HL-60 (cell line): Measurements from ENCODE around the gene NEDD4L.

Experiments used
- GABPA ChIP-seq: IDR thresholded peaks from 2 replicates; pipeline ENCODE4 v1.6.1; 2012; ENCODE audit warnings: low read depth
- POLR2AphosphoS5 ChIP-seq: IDR thresholded peaks from 2 replicates; pipeline ENCODE4 v1.6.1; 2012; ENCODE audit warnings: low read depth
- TF ChIP-seq, protein P1 (sequence below): IDR thresholded peaks from 2 replicates; pipeline ENCODE4 v1.6.1; 2012; ENCODE audit warnings: low read depth; ENCODE audit not compliant: insufficient replicate concordance
- TF ChIP-seq, protein P2 (sequence below): IDR thresholded peaks from one replicate; pipeline ENCODE4 v1.5.1; 2011; ENCODE audit warnings: low read length, control low read depth, inconsistent platforms; ENCODE audit not compliant: insufficient read depth

DNA sequence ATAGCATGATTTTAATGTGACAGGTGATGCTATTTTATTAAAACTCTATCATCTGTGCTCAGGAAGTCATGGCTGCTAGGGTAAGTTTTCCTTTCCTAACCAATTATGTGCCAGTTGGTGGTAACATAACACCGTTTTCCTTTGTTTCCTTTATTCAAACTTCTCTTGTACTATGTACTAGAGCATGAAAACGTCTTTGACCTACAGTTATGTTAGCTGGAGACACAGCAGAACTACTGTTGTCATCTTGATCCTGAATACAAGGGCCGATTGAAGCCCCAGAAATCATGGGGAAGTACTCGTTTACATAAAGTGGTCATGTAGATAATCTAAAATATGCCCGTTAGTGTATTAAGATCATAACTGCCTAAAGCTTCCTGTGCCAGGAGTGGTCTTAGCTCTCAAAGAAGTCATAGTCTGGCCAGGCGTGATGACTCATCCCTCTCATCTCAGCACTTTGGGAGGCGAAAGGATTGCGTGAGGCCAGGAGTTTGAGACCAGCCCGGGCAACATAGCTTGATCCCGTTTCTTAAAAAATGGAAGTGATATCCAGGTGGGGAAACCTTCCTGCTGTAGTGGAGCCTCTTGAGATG, 20.5 kb downstream of the NEDD4L start:
- TF ChIP-seq, protein P1, sequence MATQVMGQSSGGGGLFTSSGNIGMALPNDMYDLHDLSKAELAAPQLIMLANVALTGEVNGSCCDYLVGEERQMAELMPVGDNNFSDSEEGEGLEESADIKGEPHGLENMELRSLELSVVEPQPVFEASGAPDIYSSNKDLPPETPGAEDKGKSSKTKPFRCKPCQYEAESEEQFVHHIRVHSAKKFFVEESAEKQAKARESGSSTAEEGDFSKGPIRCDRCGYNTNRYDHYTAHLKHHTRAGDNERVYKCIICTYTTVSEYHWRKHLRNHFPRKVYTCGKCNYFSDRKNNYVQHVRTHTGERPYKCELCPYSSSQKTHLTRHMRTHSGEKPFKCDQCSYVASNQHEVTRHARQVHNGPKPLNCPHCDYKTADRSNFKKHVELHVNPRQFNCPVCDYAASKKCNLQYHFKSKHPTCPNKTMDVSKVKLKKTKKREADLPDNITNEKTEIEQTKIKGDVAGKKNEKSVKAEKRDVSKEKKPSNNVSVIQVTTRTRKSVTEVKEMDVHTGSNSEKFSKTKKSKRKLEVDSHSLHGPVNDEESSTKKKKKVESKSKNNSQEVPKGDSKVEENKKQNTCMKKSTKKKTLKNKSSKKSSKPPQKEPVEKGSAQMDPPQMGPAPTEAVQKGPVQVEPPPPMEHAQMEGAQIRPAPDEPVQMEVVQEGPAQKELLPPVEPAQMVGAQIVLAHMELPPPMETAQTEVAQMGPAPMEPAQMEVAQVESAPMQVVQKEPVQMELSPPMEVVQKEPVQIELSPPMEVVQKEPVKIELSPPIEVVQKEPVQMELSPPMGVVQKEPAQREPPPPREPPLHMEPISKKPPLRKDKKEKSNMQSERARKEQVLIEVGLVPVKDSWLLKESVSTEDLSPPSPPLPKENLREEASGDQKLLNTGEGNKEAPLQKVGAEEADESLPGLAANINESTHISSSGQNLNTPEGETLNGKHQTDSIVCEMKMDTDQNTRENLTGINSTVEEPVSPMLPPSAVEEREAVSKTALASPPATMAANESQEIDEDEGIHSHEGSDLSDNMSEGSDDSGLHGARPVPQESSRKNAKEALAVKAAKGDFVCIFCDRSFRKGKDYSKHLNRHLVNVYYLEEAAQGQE = no peak
- TF ChIP-seq, protein P2, sequence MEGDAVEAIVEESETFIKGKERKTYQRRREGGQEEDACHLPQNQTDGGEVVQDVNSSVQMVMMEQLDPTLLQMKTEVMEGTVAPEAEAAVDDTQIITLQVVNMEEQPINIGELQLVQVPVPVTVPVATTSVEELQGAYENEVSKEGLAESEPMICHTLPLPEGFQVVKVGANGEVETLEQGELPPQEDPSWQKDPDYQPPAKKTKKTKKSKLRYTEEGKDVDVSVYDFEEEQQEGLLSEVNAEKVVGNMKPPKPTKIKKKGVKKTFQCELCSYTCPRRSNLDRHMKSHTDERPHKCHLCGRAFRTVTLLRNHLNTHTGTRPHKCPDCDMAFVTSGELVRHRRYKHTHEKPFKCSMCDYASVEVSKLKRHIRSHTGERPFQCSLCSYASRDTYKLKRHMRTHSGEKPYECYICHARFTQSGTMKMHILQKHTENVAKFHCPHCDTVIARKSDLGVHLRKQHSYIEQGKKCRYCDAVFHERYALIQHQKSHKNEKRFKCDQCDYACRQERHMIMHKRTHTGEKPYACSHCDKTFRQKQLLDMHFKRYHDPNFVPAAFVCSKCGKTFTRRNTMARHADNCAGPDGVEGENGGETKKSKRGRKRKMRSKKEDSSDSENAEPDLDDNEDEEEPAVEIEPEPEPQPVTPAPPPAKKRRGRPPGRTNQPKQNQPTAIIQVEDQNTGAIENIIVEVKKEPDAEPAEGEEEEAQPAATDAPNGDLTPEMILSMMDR = no peak
- TF ChIP-seq POLR2AphosphoS5 = no peak
- TF ChIP-seq GABPA = no peak
